Chondrocyte (in vitro differentiated cells): ENCODE results near the gene IL17B. TPM values are rescaled to one million over a fixed set of nuclear protein-coding genes. Genes with fewer than 3 reads are reported as not detected.

Experiments used
- DNase-seq: peaks from one replicate; pipeline ENCODE4 v3.0.0; 2021; ENCODE audit warnings: mixed read lengths, low spot score
- H3K27ac Mint-ChIP-seq: one replicate; pipeline ENCODE4 v1.8.0; 2021; ENCODE audit warnings: mild to moderate bottlenecking, moderate library complexity, mixed read lengths; ENCODE audit not compliant: unreplicated experiment
- H3K27me3 Mint-ChIP-seq: 2 replicates; pipeline ENCODE4 v1.8.0; 2021; ENCODE audit warnings: low read depth, mixed read lengths
- H3K36me3 Mint-ChIP-seq: 2 replicates; pipeline ENCODE4 v1.8.0; 2021; ENCODE audit warnings: low read depth, mixed read lengths
- H3K4me1 Mint-ChIP-seq: 2 replicates; pipeline ENCODE4 v1.8.0; 2021; ENCODE audit warnings: low read depth, mild to moderate bottlenecking, mixed read lengths
- H3K4me3 Mint-ChIP-seq: one replicate; pipeline ENCODE4 v1.8.0; 2021; ENCODE audit warnings: mild to moderate bottlenecking, moderate library complexity, mixed read lengths; ENCODE audit not compliant: unreplicated experiment
- H3K9me3 Mint-ChIP-seq: 2 replicates; pipeline ENCODE4 v1.8.0; 2021; ENCODE audit warnings: low read depth, mixed read lengths
- CTCF ChIP-seq: fragments of 200-600 bp; sonication (generic); IDR thresholded peaks from 2 replicates; pipeline ENCODE4 v1.5.0; 2021; ENCODE audit warnings: antibody characterized with exemption, mild to moderate bottlenecking, moderate library complexity
- total RNA-seq: library from RNA; stranded (reverse); gene quantifications from 3 replicates; pipeline ENCODE4 v1.2.1, GENCODE V29; 2021

The IL17B gene
- total RNA-seq, 1 donor from 2014 or later, result 4.6 TPM

- peak; percentile 66 for TF ChIP-seq CTCF
- peak overlapping the region; percentile 100 for H3K4me3 Mint-ChIP-seq
- no peak for DNase-seq
- peak overlapping the region; percentile 98 for H3K27ac Mint-ChIP-seq
- H3K36me3 Mint-ChIP-seq, result peaks cover 33% of the 10 kb centered on the region
- H3K4me1 Mint-ChIP-seq, result peaks cover 65% of the 10 kb centered on the region
- H3K27me3 Mint-ChIP-seq, result no peaks in the 10 kb centered on the region
- H3K9me3 Mint-ChIP-seq, result no peaks in the 10 kb centered on the region
Observed at GRCh38 chr5:149406203-149406978, 27.3 kb upstream of the IL17B start.

- Mint-ChIP-seq H3K9me3 (no peaks in the 10 kb centered on the region), H3K27ac (peak overlapping the region; percentile 98), H3K4me3 (peak overlapping the region; percentile 54), H3K36me3 (peaks cover 28% of the 10 kb centered on the region), H3K27me3 (no peaks in the 10 kb centered on the region), H3K4me1 (peaks cover 63% of the 10 kb centered on the region)
- no peak for DNase-seq
- TF ChIP-seq CTCF, result no peak
Observed at GRCh38 chr5:149405550-149406202, 26.6 kb upstream of the IL17B start.

GRCh38 chr5:149404746-149405549, 25.9 kb upstream of the IL17B start:
- no peak for DNase-seq
- Mint-ChIP-seq H3K27me3 (no peaks in the 10 kb centered on the region), H3K4me3 (peak overlapping the region; percentile 52), H3K9me3 (no peaks in the 10 kb centered on the region), H3K27ac (peak overlapping the region; percentile 98), H3K36me3 (peaks cover 24% of the 10 kb centered on the region), H3K4me1 (peaks cover 64% of the 10 kb centered on the region)
- no peak for TF ChIP-seq CTCF

- peak overlapping the region; percentile 56 for H3K4me3 Mint-ChIP-seq
- peak overlapping the region; percentile 98 for H3K27ac Mint-ChIP-seq
- no peaks in the 10 kb centered on the region for H3K27me3 Mint-ChIP-seq
- no peak for TF ChIP-seq CTCF
- peaks cover 63% of the 10 kb centered on the region for H3K4me1 Mint-ChIP-seq
- no peaks in the 10 kb centered on the region for H3K9me3 Mint-ChIP-seq
- H3K36me3 Mint-ChIP-seq, result peaks cover 16% of the 10 kb centered on the region
- DNase-seq, result no peak
Observed at GRCh38 chr5:149403923-149404745, 25.0 kb upstream of the IL17B start.
